ENCODE measurements around the gene GNPTG. TPM values are rescaled to one million over a fixed set of nuclear protein-coding genes. Genes with fewer than 3 reads are reported as not detected.

Gene GNPTG
- total RNA-seq, 1 donor from 2014 or later, result 11.8 TPM

GRCh38 chr16:1378087-1378803 is 26.5 kb downstream of the GNPTG start:
- Mint-ChIP-seq H3K27me3 (ENCODE audit: insufficient read depth, low read depth) (peaks cover 7% of the 10 kb centered on the region), H3K9me3 (no peaks in the 10 kb centered on the region), H3K27ac (no peak overlapping the region), H3K36me3 (peaks cover 3% of the 10 kb centered on the region), H3K4me3 (peak overlapping the region; percentile 83), H3K4me1 (peaks cover 13% of the 10 kb centered on the region)
- Histone ChIP-seq H3K9me3 (ENCODE audit: low read depth) (no peaks in the 10 kb centered on the region), H3K27ac (no peak overlapping the region), H3K4me3 (peak overlapping the region; percentile 80), H3K27me3 (peaks cover 20% of the 10 kb centered on the region), H2AFZ (replicated peaks) (no peak overlapping the region), H3K79me2 (ENCODE audit: low read depth) (peaks cover 15% of the 10 kb centered on the region), H3K4me2 (peak overlapping the region; percentile 99), H3F3A (ENCODE audit: low read depth) (peaks cover 11% of the 10 kb centered on the region), H4K20me1 (ENCODE audit: low read depth) (peaks cover 37% of the 10 kb centered on the region), H3K4me1 (peaks cover 4% of the 10 kb centered on the region), H3K36me3 (no peaks in the 10 kb centered on the region), H3K9ac (no peak overlapping the region)
- TF ChIP-seq CTCF (IDR thresholded peaks at IDR 0.05) (no peak), EZH2phosphoT487 (IDR thresholded peaks at IDR 0.05) (no peak), EZH2 (IDR thresholded peaks at IDR 0.05) (no peak)
- no peak for DNase-seq (ENCODE audit: low spot score)

- H3K4me3 Mint-ChIP-seq, result peak overlapping the region; percentile 83
- H3K27me3 Mint-ChIP-seq (ENCODE audit: insufficient read depth, low read depth), result peaks cover 7% of the 10 kb centered on the region
- Histone ChIP-seq H3K4me3 (peak overlapping the region; percentile 80), H2AFZ (replicated peaks) (no peak overlapping the region), H3F3A (ENCODE audit: low read depth) (peaks cover 11% of the 10 kb centered on the region), H3K9me3 (ENCODE audit: low read depth) (no peaks in the 10 kb centered on the region), H3K9ac (peak overlapping the region; percentile 40), H3K36me3 (no peaks in the 10 kb centered on the region), H3K4me1 (peaks cover 4% of the 10 kb centered on the region), H3K27me3 (peaks cover 20% of the 10 kb centered on the region), H3K79me2 (ENCODE audit: low read depth) (peaks cover 15% of the 10 kb centered on the region), H4K20me1 (ENCODE audit: low read depth) (peaks cover 37% of the 10 kb centered on the region), H3K27ac (no peak overlapping the region), H3K4me2 (peak overlapping the region; percentile 99)
- H3K36me3 Mint-ChIP-seq, result peaks cover 3% of the 10 kb centered on the region
- no peaks in the 10 kb centered on the region for H3K9me3 Mint-ChIP-seq
- TF ChIP-seq EZH2phosphoT487 (IDR thresholded peaks at IDR 0.05) (no peak), EZH2 (IDR thresholded peaks at IDR 0.05) (no peak), CTCF (IDR thresholded peaks at IDR 0.05) (no peak)
- H3K4me1 Mint-ChIP-seq, result peaks cover 13% of the 10 kb centered on the region
- no peak overlapping the region for H3K27ac Mint-ChIP-seq
- DNase-seq (ENCODE audit: low spot score), result peak; percentile 65
Observed at GRCh38 chr16:1378804-1379303, 27.1 kb downstream of the GNPTG start.

GRCh38 chr16:1379304-1380076 is 27.8 kb downstream of the GNPTG start:
- Histone ChIP-seq H3K4me3 (peak overlapping the region; percentile 80), H3F3A (ENCODE audit: low read depth) (peaks cover 11% of the 10 kb centered on the region), H3K4me2 (peak overlapping the region; percentile 99), H3K9me3 (ENCODE audit: low read depth) (no peaks in the 10 kb centered on the region), H3K79me2 (ENCODE audit: low read depth) (peaks cover 15% of the 10 kb centered on the region), H4K20me1 (ENCODE audit: low read depth) (peaks cover 37% of the 10 kb centered on the region), H3K9ac (peak overlapping the region; percentile 40), H2AFZ (replicated peaks) (peak overlapping the region; percentile 82), H3K36me3 (no peaks in the 10 kb centered on the region), H3K27me3 (peaks cover 20% of the 10 kb centered on the region), H3K27ac (no peak overlapping the region), H3K4me1 (peaks cover 4% of the 10 kb centered on the region)
- Mint-ChIP-seq H3K36me3 (peaks cover 3% of the 10 kb centered on the region), H3K9me3 (no peaks in the 10 kb centered on the region), H3K27ac (no peak overlapping the region), H3K27me3 (ENCODE audit: insufficient read depth, low read depth) (peaks cover 7% of the 10 kb centered on the region), H3K4me3 (peak overlapping the region; percentile 88), H3K4me1 (peaks cover 13% of the 10 kb centered on the region)
- peak; percentile 92 for DNase-seq (ENCODE audit: low spot score)
- TF ChIP-seq EZH2 (IDR thresholded peaks at IDR 0.05), result peak; percentile 31
- TF ChIP-seq EZH2phosphoT487 (IDR thresholded peaks at IDR 0.05), result no peak
- peak; percentile 36 for TF ChIP-seq CTCF (IDR thresholded peaks at IDR 0.05)
